Activated T-cell treated with anti-CD3 and anti-CD28 coated beads, Interleukin-2, amount 50 U/mL, for 4 hours (primary cell): Measurements from ENCODE around the gene MICALL2. TPM values are rescaled to one million over a fixed set of nuclear protein-coding genes. Genes with fewer than 3 reads are reported as not detected.

Source experiments
- ATAC-seq, 2 donors: fragments of 200-7000 bp; cut with Tn5 transposase; one replicate each; pipeline ENCODE4 v1.10.0; 2021
- DNase-seq: peaks from one replicate; pipeline ENCODE4 v3.0.0-alpha.2; 2020
- H3K27me3 Mint-ChIP-seq: one replicate; pipeline ENCODE4 v1.8.0; 2021; ENCODE audit warnings: low read depth, mixed read lengths
- H3K36me3 Mint-ChIP-seq: one replicate; pipeline ENCODE4 v1.8.0; 2022; ENCODE audit warnings: mixed read lengths; ENCODE audit not compliant: insufficient read depth
- H3K4me1 Mint-ChIP-seq: one replicate; pipeline ENCODE4 v1.8.0; 2021; ENCODE audit warnings: low read depth, mixed read lengths
- H3K4me3 Mint-ChIP-seq: one replicate; pipeline ENCODE4 v1.8.0; 2021; ENCODE audit warnings: mild to moderate bottlenecking, moderate library complexity, mixed read lengths
- H3K9me3 Mint-ChIP-seq: one replicate; pipeline ENCODE4 v1.8.0; 2021; ENCODE audit warnings: mixed read lengths
- total RNA-seq, 3 donors: library from RNA; stranded (reverse); gene quantifications; one replicate each; pipeline ENCODE4 v1.2.1, GENCODE V29; 2021

The MICALL2 gene
- total RNA-seq, 3 donors from 2014 or later, result 1.3 to 2.7 (median 1.4) TPM

GRCh38 chr7:1403638-1404459 lies 55.4 kb downstream of the MICALL2 start:
- Mint-ChIP-seq H3K4me3 (no peak overlapping the region), H3K36me3 (no peaks in the 10 kb centered on the region), H3K27me3 (peaks cover 66% of the 10 kb centered on the region), H3K4me1 (peaks cover 6% of the 10 kb centered on the region), H3K9me3 (peaks cover 4% of the 10 kb centered on the region)
- no peak for ATAC-seq
- no peak for DNase-seq

GRCh38 chr7:1402791-1403637 lies 56.3 kb downstream of the MICALL2 start:
- peaks cover 4% of the 10 kb centered on the region for H3K9me3 Mint-ChIP-seq
- peaks cover 6% of the 10 kb centered on the region for H3K4me1 Mint-ChIP-seq
- no peak for ATAC-seq
- no peak overlapping the region for H3K4me3 Mint-ChIP-seq
- DNase-seq, result no peak
- peaks cover 70% of the 10 kb centered on the region for H3K27me3 Mint-ChIP-seq
- no peaks in the 10 kb centered on the region for H3K36me3 Mint-ChIP-seq

- no peak for ATAC-seq
- H3K4me3 Mint-ChIP-seq, result no peak overlapping the region
- H3K27me3 Mint-ChIP-seq, result peaks cover 72% of the 10 kb centered on the region
- H3K36me3 Mint-ChIP-seq, result no peaks in the 10 kb centered on the region
- H3K9me3 Mint-ChIP-seq, result peaks cover 4% of the 10 kb centered on the region
- DNase-seq, result no peak
- H3K4me1 Mint-ChIP-seq, result peaks cover 6% of the 10 kb centered on the region
These were observed 57.0 kb downstream of the MICALL2 start for GRCh38 chr7:1402110-1402790.

GRCh38 chr7:1401011-1401410 lies 58.3 kb downstream of the MICALL2 start:
- H3K27me3 Mint-ChIP-seq, result peaks cover 67% of the 10 kb centered on the region
- no peaks in the 10 kb centered on the region for H3K36me3 Mint-ChIP-seq

GRCh38 chr7:1400371-1400770 lies 58.9 kb downstream of the MICALL2 start:
- H3K4me1 Mint-ChIP-seq, result peaks cover 6% of the 10 kb centered on the region
- H3K4me3 Mint-ChIP-seq, result no peak overlapping the region
- peaks cover 62% of the 10 kb centered on the region for H3K27me3 Mint-ChIP-seq
- H3K36me3 Mint-ChIP-seq, result no peaks in the 10 kb centered on the region
- peaks cover 4% of the 10 kb centered on the region for H3K9me3 Mint-ChIP-seq
- DNase-seq (no peak), ATAC-seq (no peak)

More at GRCh38 chr7:1401011-1401410, 58.3 kb downstream of the MICALL2 start:
- ATAC-seq (no peak), DNase-seq (no peak)
- Mint-ChIP-seq H3K9me3 (peaks cover 4% of the 10 kb centered on the region), H3K4me3 (no peak overlapping the region), H3K4me1 (peaks cover 6% of the 10 kb centered on the region)

- Mint-ChIP-seq H3K4me3 (no peak overlapping the region), H3K9me3 (peaks cover 4% of the 10 kb centered on the region), H3K27me3 (peaks cover 42% of the 10 kb centered on the region), H3K36me3 (no peaks in the 10 kb centered on the region), H3K4me1 (no peaks in the 10 kb centered on the region)
- DNase-seq, result no peak
- ATAC-seq, result no peak
These were observed 61.6 kb downstream of the MICALL2 start for GRCh38 chr7:1397491-1398327.

- DNase-seq, result no peak
- H3K4me3 Mint-ChIP-seq, result no peak overlapping the region
These were observed 63.1 kb downstream of the MICALL2 start for GRCh38 chr7:1396195-1396594.

GRCh38 chr7:1395211-1396070 lies 63.8 kb downstream of the MICALL2 start:
- H3K27me3 Mint-ChIP-seq, result peaks cover 32% of the 10 kb centered on the region
- no peak for ATAC-seq
- no peak for DNase-seq
- no peaks in the 10 kb centered on the region for H3K4me1 Mint-ChIP-seq
- H3K4me3 Mint-ChIP-seq, result no peak overlapping the region
- H3K9me3 Mint-ChIP-seq, result no peaks in the 10 kb centered on the region
- no peaks in the 10 kb centered on the region for H3K36me3 Mint-ChIP-seq

More at GRCh38 chr7:1396195-1396594, 63.1 kb downstream of the MICALL2 start:
- no peaks in the 10 kb centered on the region for H3K36me3 Mint-ChIP-seq
- no peaks in the 10 kb centered on the region for H3K4me1 Mint-ChIP-seq
- H3K9me3 Mint-ChIP-seq, result no peaks in the 10 kb centered on the region
- no peak for ATAC-seq
- H3K27me3 Mint-ChIP-seq, result peaks cover 35% of the 10 kb centered on the region

GRCh38 chr7:1394371-1394770 lies 64.9 kb downstream of the MICALL2 start:
- H3K9me3 Mint-ChIP-seq, result no peaks in the 10 kb centered on the region
- H3K27me3 Mint-ChIP-seq, result peaks cover 38% of the 10 kb centered on the region
- H3K4me1 Mint-ChIP-seq, result no peaks in the 10 kb centered on the region
- no peak for ATAC-seq
- H3K36me3 Mint-ChIP-seq, result no peaks in the 10 kb centered on the region
- no peak for DNase-seq
- H3K4me3 Mint-ChIP-seq, result no peak overlapping the region

GRCh38 chr7:1393421-1393820 lies 65.8 kb downstream of the MICALL2 start:
- Mint-ChIP-seq H3K27me3 (peaks cover 34% of the 10 kb centered on the region), H3K4me1 (no peaks in the 10 kb centered on the region), H3K4me3 (no peak overlapping the region), H3K36me3 (no peaks in the 10 kb centered on the region), H3K9me3 (no peaks in the 10 kb centered on the region)
- no peak for ATAC-seq
- no peak for DNase-seq

GRCh38 chr7:1392556-1392955 lies 66.7 kb downstream of the MICALL2 start:
- no peak overlapping the region for H3K4me3 Mint-ChIP-seq
- DNase-seq (no peak), ATAC-seq (no peak)
- H3K9me3 Mint-ChIP-seq, result no peaks in the 10 kb centered on the region
- H3K36me3 Mint-ChIP-seq, result no peaks in the 10 kb centered on the region
- no peaks in the 10 kb centered on the region for H3K4me1 Mint-ChIP-seq
- peaks cover 32% of the 10 kb centered on the region for H3K27me3 Mint-ChIP-seq

- no peaks in the 10 kb centered on the region for H3K4me1 Mint-ChIP-seq
- ATAC-seq (no peak), DNase-seq (no peak)
- no peak overlapping the region for H3K4me3 Mint-ChIP-seq
- no peaks in the 10 kb centered on the region for H3K36me3 Mint-ChIP-seq
- H3K27me3 Mint-ChIP-seq, result peaks cover 34% of the 10 kb centered on the region
- H3K9me3 Mint-ChIP-seq, result no peaks in the 10 kb centered on the region
These were observed 67.8 kb downstream of the MICALL2 start for GRCh38 chr7:1391449-1391848.
